AG10803 (cell line): ENCODE data around the gene PTCH2.
"Not testable (repeated sequence)": the region's sequence is repeated elsewhere in the genome, so short reads cannot be mapped to it uniquely, and the experiment has no call there.

ENCODE experiments used
- DNase-seq: peaks from one replicate; pipeline ENCODE4 v3.0.0; 2010; ENCODE audit warnings: low read depth
- H3K4me3 ChIP-seq: 2 replicates; pipeline ENCODE4 v1.5.1; 2011; ENCODE audit warnings: mild to moderate bottlenecking, low read length, control low read depth
- CTCF ChIP-seq: conservative IDR thresholded peaks from 2 replicates; pipeline ENCODE4 v1.5.1; 2011; ENCODE audit warnings: mild to moderate bottlenecking, low read length, control low read depth, inconsistent platforms

The PTCH2 gene

GRCh38 chr1:44798481-44799365 is 44.3 kb downstream of the PTCH2 start:
- no peak for TF ChIP-seq CTCF

GRCh38 chr1:44797886-44798285 is 45.2 kb downstream of the PTCH2 start:
- H3K4me3 ChIP-seq, DNase-seq: not testable (repeated sequence)

More at GRCh38 chr1:44798481-44799365, 44.3 kb downstream of the PTCH2 start:
- no peak for DNase-seq
- no peak overlapping the region for H3K4me3 ChIP-seq

GRCh38 chr1:44792736-44793502 is 50.1 kb downstream of the PTCH2 start:
- DNase-seq = no peak
- no peak for TF ChIP-seq CTCF
- no peak overlapping the region for H3K4me3 ChIP-seq

GRCh38 chr1:44790968-44791801 is 51.9 kb downstream of the PTCH2 start:
- no peak overlapping the region for H3K4me3 ChIP-seq
- no peak for DNase-seq
- TF ChIP-seq CTCF = no peak

- TF ChIP-seq CTCF = no peak
- no peak within 1 kb of the TSS for H3K4me3 ChIP-seq
- DNase-seq = no peak
Measured at GRCh38 chr1:44788120-44788860, 54.8 kb downstream of the PTCH2 start, which contains the start of gene BEST4. BEST4 (minus strand) TSS chr1:44788170; CDS start chr1:44787705, 465 bp downstream.

- no peak for TF ChIP-seq CTCF
Measured at GRCh38 chr1:44787506-44787905, 55.5 kb downstream of the PTCH2 start.

More at GRCh38 chr1:44787506-44787905, 55.5 kb downstream of the PTCH2 start:
- no peak for DNase-seq
- H3K4me3 ChIP-seq = no peak overlapping the region
